LNCAP (cell line): ENCODE measurements around the gene ZNF669.

Source experiments
- CTCF ChIP-seq: fragments of 450-650 bp; IDR thresholded peaks from 2 replicates; pipeline ENCODE4 v1.5.1; 2017; ENCODE audit warnings: mild to moderate bottlenecking

The ZNF669 gene

DNA sequence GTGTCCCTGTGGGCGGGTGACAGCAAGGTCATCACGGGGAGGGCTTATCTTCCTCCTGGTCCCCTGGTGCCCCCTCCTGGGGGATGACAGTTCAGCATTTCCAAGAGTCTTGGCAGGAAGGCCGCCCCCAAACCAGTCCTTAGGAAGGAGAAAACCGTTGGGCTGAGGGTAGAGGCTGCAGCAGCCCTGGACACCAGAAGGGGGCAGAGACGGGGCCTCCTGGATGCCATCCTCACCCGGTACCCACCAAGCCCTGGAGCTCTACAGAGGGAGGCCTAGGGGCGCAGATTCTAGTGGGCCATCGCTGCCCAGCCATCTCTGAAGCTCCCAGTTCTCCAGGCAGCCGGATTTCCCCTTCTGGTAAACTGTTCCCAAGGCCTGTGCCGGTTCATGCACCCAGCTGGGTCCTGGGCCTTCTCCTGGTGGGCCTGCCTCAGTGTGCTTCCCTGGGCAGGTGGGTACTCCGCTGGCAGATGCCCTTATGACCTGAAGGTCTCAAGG is 14.8 kb upstream of the ZNF669 start:
- peak; percentile 34; the same call in 1 of the 2 replicates for TF ChIP-seq CTCF

- no peak for TF ChIP-seq CTCF
Measured at GRCh38 chr1:247115545-247115944, 11.4 kb upstream of the ZNF669 start.

- TF ChIP-seq CTCF = no peak
Measured at GRCh38 chr1:247115141-247115510, 11.0 kb upstream of the ZNF669 start.

DNA sequence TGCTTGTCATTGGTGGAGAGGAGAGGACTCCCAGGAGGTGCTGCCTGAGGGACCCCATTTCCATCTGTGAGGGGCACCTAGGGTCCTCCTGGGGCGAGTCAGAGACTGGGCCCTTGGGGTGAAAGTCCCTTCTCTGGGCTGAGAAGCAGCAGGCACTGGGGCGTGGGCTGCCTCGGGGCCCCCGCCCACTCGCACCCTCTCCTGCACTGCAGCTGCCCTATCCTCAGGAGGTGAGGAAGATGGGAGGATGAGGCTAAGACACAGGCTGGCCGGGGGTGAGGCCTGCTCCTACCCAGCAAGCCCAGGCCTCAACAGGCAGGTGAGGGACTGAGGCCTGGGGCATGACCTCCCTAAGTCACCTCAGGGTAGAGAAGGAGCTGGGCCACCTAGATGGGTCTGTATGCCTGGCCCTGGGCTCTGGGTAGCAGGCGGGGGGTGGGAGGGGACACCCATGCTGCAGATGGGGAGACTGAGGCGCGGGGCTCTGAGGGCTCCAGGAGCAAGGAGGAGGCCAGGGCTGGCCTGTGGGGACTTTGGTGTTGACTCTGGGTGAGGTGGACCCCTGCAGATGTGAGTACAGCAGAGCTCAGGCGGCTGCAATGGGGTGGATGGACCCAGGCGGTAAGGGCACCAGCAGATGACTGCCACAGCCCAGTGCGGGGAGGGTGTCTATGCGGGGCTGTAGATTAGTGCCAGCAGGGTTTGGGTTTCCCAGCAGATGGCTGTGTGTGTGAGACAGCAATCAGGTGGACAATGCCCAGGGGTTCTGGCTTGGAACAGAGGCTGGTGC is 10.4 kb upstream of the ZNF669 start:
- TF ChIP-seq CTCF = no peak

GRCh38 chr1:247113733-247114271 is 9.6 kb upstream of the ZNF669 start:
- TF ChIP-seq CTCF = no peak

- TF ChIP-seq CTCF = no peak
Measured at GRCh38 chr1:247113094-247113497, 8.9 kb upstream of the ZNF669 start.

DNA sequence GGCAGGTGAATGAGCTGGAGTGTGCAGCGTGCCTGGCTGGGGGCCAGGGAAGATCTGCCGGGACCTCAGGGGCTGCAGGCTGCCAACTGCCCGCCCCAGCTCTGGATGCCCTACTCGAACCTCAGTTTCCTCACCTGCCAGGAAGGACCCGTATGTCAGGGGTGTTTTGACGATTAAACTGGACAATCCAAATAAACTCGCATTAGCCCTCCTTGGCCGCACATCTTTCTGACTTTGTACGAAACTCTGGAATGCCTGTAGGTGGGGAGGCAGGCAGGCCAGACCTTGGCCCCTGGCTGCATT is 8.3 kb upstream of the ZNF669 start:
- TF ChIP-seq CTCF = no peak
